BE2C (cell line): ENCODE results near the gene HLCS.

Source experiments
- DNase-seq: peaks from one replicate; pipeline ENCODE4 v3.0.0-alpha.2; 2020
- H3K27me3 ChIP-seq: fragments of 250-450 bp; sonication (Bioruptor Pico); 2 replicates; pipeline ENCODE4 v1.5.1; 2020; ENCODE audit warnings: mild to moderate bottlenecking
- H3K36me3 ChIP-seq: fragments of 250-450 bp; sonication (Bioruptor Pico); 2 replicates; pipeline ENCODE4 v1.5.1; 2020; ENCODE audit warnings: mild to moderate bottlenecking
- H3K4me1 ChIP-seq: fragments of 250-450 bp; sonication (Bioruptor Pico); 2 replicates; pipeline ENCODE4 v1.5.1; 2020
- H3K4me3 ChIP-seq: 2 replicates; pipeline ENCODE4 v1.5.1; 2011; ENCODE audit warnings: low read depth, low read length
- H3K9me3 ChIP-seq: fragments of 250-450 bp; sonication (Bioruptor Pico); 2 replicates; pipeline ENCODE4 v1.5.1; 2020
- TF ChIP-seq, protein P1 (sequence below): IDR thresholded peaks from 2 replicates; pipeline ENCODE4 v1.5.1; 2012; ENCODE audit warnings: mild to moderate bottlenecking, low read depth, low read length

HLCS gene

DNA sequence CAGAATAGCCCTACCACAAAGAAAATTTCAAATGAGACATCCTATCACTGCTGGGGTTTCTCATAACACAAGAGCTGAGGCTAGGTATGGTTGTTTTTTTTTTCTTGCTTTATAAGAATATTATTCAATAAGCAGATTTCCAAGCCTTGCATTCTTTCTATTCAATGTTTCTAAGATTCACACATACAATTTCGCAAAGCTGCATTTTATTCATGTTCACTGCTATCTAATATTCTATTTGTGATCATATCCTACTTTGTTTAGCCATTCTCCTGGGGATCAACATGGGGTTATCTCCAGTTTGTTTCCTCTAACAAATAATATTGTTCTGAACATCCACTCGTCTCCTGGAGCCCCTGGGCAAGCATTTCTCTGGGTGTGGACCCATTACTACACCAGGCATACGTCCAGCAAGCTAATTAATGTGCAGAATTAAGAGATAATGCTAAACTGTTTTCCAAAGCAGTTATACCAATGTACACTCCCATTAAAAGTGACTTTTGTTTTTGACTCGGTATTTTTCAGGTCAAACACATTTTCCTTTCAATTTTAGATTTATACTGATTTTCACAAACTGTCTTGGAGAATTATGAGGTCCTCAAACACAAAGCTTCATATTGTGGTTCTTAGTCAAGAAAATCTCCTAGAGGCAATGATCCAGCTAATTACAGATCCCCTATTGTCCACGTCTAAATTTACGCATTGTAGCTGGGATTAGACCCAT is 15.7 kb upstream of the HLCS start:
- DNase-seq, result no peak
- TF ChIP-seq, protein P1, sequence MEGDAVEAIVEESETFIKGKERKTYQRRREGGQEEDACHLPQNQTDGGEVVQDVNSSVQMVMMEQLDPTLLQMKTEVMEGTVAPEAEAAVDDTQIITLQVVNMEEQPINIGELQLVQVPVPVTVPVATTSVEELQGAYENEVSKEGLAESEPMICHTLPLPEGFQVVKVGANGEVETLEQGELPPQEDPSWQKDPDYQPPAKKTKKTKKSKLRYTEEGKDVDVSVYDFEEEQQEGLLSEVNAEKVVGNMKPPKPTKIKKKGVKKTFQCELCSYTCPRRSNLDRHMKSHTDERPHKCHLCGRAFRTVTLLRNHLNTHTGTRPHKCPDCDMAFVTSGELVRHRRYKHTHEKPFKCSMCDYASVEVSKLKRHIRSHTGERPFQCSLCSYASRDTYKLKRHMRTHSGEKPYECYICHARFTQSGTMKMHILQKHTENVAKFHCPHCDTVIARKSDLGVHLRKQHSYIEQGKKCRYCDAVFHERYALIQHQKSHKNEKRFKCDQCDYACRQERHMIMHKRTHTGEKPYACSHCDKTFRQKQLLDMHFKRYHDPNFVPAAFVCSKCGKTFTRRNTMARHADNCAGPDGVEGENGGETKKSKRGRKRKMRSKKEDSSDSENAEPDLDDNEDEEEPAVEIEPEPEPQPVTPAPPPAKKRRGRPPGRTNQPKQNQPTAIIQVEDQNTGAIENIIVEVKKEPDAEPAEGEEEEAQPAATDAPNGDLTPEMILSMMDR, result no peak
- Histone ChIP-seq H3K27me3 (no peaks in the 10 kb centered on the region), H3K4me3 (no peak overlapping the region), H3K36me3 (no peaks in the 10 kb centered on the region), H3K9me3 (no peaks in the 10 kb centered on the region), H3K4me1 (peaks cover 3% of the 10 kb centered on the region)

DNA sequence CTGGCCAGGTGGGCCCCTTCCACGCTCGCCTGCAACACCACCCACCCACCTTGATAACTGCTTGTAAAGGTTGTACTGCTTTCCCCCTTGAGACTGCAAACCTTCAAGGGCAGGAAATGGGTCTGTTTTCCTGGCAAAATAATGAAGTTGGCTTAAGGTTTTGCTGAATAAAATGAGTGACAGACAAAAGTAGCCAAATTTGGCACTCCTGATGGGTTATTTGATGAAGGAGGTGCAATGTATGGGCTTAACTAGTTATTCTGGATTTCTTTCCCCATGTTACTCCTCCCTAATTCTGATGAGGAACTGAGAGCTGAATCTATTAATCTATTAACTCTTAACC is 14.6 kb upstream of the HLCS start:
- Histone ChIP-seq H3K4me3 (peak overlapping the region; percentile 57), H3K4me1 (peaks cover 4% of the 10 kb centered on the region), H3K9me3 (no peaks in the 10 kb centered on the region), H3K27me3 (no peaks in the 10 kb centered on the region), H3K36me3 (no peaks in the 10 kb centered on the region)
- TF ChIP-seq, protein P1, result no peak
- no peak for DNase-seq

DNA sequence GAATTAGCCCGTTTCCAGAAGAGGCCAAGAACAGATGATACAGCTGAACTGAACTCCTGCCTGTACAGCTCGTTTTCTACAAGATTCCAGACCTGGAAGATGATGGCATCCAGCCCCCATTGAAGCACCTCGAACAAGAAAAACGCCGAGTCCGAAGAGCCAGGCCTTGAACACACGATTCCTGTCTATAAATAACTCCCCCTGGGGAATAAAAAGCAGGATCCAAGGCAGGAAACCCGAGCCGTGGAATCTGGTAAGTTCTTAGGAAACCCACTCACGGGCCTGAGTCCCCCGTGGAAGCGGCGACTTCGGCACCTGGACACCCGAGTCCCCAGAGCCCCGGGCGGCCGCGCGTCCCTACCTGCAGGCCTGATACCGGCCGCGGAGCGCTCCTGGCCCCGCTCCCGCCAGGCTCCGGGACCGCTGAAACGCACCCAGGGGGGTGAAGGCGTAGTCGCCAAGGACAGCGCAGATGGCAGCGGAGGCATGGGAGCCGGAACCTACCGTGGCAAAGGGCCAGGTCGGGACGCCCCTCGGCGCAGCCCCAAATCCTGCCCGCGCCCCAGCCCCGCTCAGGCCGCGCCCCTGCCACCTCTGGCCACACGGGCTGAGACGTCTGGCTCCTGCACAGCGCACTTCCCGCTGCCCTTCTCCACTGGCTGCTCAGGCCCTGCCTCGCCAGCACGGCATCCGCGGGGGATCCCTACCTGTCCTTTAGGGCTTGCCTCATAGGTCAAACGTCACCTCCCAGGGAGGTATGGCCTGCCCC is 14.0 kb upstream of the HLCS start:
- TF ChIP-seq, protein P1, result no peak
- peak overlapping the region; percentile 57 for H3K4me3 ChIP-seq
- H3K9me3 ChIP-seq, result no peaks in the 10 kb centered on the region
- H3K4me1 ChIP-seq, result peaks cover 4% of the 10 kb centered on the region
- peak; percentile 33 for DNase-seq
- no peaks in the 10 kb centered on the region for H3K27me3 ChIP-seq
- no peaks in the 10 kb centered on the region for H3K36me3 ChIP-seq

DNA sequence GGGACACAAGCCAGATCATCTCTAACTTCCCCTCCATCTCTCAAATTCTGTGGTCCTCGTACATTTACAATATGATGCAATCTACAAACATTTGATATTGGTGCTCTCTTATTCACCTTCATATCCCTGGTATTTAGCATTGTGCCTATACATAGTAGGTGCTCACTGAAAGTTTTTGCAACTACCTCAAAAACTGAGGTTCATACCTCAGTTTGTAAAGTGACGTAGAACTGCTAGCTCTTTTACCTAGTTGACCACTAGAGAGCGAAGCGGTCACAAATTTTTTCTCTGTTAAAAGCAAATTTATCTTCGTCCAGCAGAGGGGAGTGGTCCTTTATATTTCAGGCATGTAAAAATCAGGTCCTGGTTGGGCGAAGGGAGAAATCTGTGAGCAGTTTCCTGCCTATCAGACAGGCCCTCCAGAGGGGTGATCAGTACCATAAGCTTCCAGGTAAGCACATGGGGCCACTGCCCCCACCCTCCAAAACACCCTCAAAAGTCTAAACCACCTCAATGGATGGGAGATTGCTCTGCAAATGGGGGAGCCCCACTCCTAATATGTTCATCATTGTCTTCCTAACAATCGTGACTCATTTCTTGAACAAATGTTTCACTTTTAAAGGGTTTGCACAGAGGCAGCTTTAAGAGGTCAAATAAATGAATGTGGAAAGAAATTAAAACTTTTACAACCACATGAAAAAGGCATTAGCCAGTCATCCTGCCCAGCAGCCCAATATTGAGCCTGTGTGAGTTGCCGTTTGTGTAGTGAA is 10.6 kb upstream of the HLCS start:
- peak; percentile 60 for DNase-seq
- H3K27me3 ChIP-seq, result no peaks in the 10 kb centered on the region
- TF ChIP-seq, protein P1, result peak; percentile 91
- H3K9me3 ChIP-seq, result no peaks in the 10 kb centered on the region
- no peak overlapping the region for H3K4me3 ChIP-seq
- peaks cover 4% of the 10 kb centered on the region for H3K4me1 ChIP-seq
- H3K36me3 ChIP-seq, result no peaks in the 10 kb centered on the region

DNA sequence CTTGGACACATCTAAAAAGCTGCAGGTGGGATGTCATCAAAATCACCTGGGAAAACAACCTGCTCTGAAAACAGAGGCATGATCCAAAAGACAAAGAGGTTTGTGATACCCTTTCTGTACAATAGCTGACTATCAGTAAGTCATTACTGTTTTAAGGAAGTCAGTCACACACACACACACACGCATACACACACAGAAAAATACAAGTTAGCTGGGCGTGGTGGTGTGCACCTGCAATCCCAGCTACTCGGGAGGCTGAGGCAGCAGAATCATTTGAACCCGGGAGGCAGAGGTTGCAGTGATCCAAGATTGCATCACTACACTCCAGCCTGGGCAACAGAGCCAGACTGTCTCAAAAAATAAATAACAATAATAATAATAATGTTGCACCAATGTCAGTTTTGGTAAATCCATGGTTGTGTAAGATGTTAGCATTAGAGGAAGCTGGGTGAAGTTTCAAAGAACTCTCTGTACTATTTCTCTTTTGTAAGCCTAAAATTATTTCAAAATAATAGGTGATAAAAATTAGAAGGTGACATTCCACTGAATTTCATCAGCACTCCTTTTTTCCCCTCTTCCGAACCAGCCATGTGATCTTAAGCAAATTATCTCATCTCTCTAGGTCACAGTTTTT is 9.9 kb upstream of the HLCS start:
- TF ChIP-seq, protein P1, result no peak
- H3K4me1 ChIP-seq, result peaks cover 4% of the 10 kb centered on the region
- no peaks in the 10 kb centered on the region for H3K27me3 ChIP-seq
- H3K9me3 ChIP-seq, result no peaks in the 10 kb centered on the region
- no peaks in the 10 kb centered on the region for H3K36me3 ChIP-seq
- no peak for DNase-seq
- H3K4me3 ChIP-seq, result no peak overlapping the region
